Measurements from ENCODE around the gene LMO7.

The LMO7 gene

GRCh38 chr13:75736173-75736572, 100.0 kb downstream of the LMO7 start:
- no peak for TF ChIP-seq REST (IDR thresholded peaks at IDR 0.05; ENCODE audit: insufficient replicate concordance, low read depth)
- TF ChIP-seq SPI1 (IDR thresholded peaks at IDR 0.05; ENCODE audit: borderline replicate concordance, low read depth): no peak
- no peak for TF ChIP-seq GABPA (IDR thresholded peaks at IDR 0.05; ENCODE audit: low read depth)
- TF ChIP-seq POLR2AphosphoS5 (IDR thresholded peaks at IDR 0.05; ENCODE audit: low read depth): no peak
- no peak for TF ChIP-seq CTCF (IDR thresholded peaks at IDR 0.05; ENCODE audit: insufficient read depth, low read length)
- no peak overlapping the region for H3K27ac ChIP-seq (replicated peaks)

DNA sequence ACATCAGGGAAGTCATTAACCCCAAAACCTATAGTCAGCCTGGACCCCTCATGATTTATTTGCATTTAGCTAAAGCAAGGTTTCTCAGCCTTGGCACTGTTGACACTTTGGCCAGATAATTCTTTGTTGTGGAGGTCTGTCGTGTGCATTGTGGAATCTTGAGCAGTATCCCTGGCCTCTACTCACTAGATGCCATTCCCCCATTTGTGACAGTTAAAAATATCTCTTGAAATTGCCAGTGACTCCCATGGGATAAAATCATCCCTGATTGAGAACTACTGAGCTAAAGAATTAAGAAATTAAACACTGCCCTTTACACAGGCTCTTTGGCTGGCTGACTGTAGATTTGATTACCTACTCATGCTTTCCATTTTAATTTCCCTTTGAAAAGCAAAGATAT, 102.7 kb downstream of the LMO7 start:
- Histone ChIP-seq H3K27me3 (ENCODE audit: insufficient read depth, poor library complexity, severe bottlenecking) (no peaks in the 10 kb centered on the region), H3K27ac (replicated peaks) (no peak overlapping the region), H3K4me3 (replicated peaks; ENCODE audit: insufficient read depth, low read length) (no peak overlapping the region)
- no peak for DNase-seq (ENCODE audit: low read depth in 1 of 2, low spot score in 1 of 2)
- TF ChIP-seq GABPA (IDR thresholded peaks at IDR 0.05; ENCODE audit: low read depth) (no peak), SPI1 (IDR thresholded peaks at IDR 0.05; ENCODE audit: borderline replicate concordance, low read depth) (no peak), POLR2AphosphoS5 (IDR thresholded peaks at IDR 0.05; ENCODE audit: low read depth) (no peak), CTCF (IDR thresholded peaks at IDR 0.05; ENCODE audit: insufficient read depth, low read length) (no peak), REST (IDR thresholded peaks at IDR 0.05; ENCODE audit: insufficient replicate concordance, low read depth) (no peak)

More at GRCh38 chr13:75736173-75736572, 100.0 kb downstream of the LMO7 start:
- H3K27me3 ChIP-seq (ENCODE audit: insufficient read depth, poor library complexity, severe bottlenecking): no peaks in the 10 kb centered on the region
- H3K4me3 ChIP-seq (replicated peaks; ENCODE audit: insufficient read depth, low read length): no peak overlapping the region
- DNase-seq (ENCODE audit: low read depth in 1 of 2, low spot score in 1 of 2): no peak

- no peak for DNase-seq (ENCODE audit: low read depth in 1 of 2, low spot score in 1 of 2)
- TF ChIP-seq REST (IDR thresholded peaks at IDR 0.05; ENCODE audit: insufficient replicate concordance, low read depth) (no peak), SPI1 (IDR thresholded peaks at IDR 0.05; ENCODE audit: borderline replicate concordance, low read depth) (no peak), CTCF (IDR thresholded peaks at IDR 0.05; ENCODE audit: insufficient read depth, low read length) (no peak), GABPA (IDR thresholded peaks at IDR 0.05; ENCODE audit: low read depth) (no peak), POLR2AphosphoS5 (IDR thresholded peaks at IDR 0.05; ENCODE audit: low read depth) (no peak)
- H3K27me3 ChIP-seq (ENCODE audit: insufficient read depth, poor library complexity, severe bottlenecking): no peaks in the 10 kb centered on the region
- no peak overlapping the region for H3K4me3 ChIP-seq (replicated peaks; ENCODE audit: insufficient read depth, low read length)
- no peak overlapping the region for H3K27ac ChIP-seq (replicated peaks)
Measured at GRCh38 chr13:75739244-75739868, 103.2 kb downstream of the LMO7 start.
